ENCODE measurements around the gene UBAP1. TPM values are rescaled to one million over a fixed set of nuclear protein-coding genes. Genes with fewer than 3 reads are reported as not detected.

The UBAP1 gene
- total and polyA plus RNA-seq, 9 of the 15 experiments (the other 6 are each of a cell fraction or from before 2014, with no cell fraction given) = 1.3 to 33.4 (median 16.5) TPM

GRCh38 chr9:34171753-34172535 is 6.9 kb upstream of the UBAP1 start:
- in situ Hi-C loops (cut with MboI) (no loop called here), intact Hi-C loops (cut with micrococcal nuclease) (no loop called here)
- ChIA-PET CTCF (ENCODE audit: low intra/inter-chr PET ratio) (no interaction called here), POLR2A (no interaction called here)
- Histone ChIP-seq H3K4me1 (replicated peaks in 1 of 2; ENCODE audit: control insufficient read depth in 2 of 2, insufficient read depth in 2 of 2, low read length in 2 of 2) (no peaks in the 10 kb centered on the region), H3K9me1 (ENCODE audit: control insufficient read depth, insufficient read depth, low read length) (no peaks in the 10 kb centered on the region), H3K27ac (ENCODE audit: extremely low read depth, low read depth, low read length) (no peak overlapping the region), H3K9ac (ENCODE audit: insufficient read depth in 1 of 2, low read depth in 2 of 2, low read length in 2 of 2) (no peak overlapping the region), H3K4me3 (no peak overlapping the region), H3K9me3 (replicated peaks; ENCODE audit: control insufficient read depth, insufficient read depth, low read depth, low read length) (no peaks in the 10 kb centered on the region), H3K4me2 (ENCODE audit: insufficient read depth, low read length) (no peak overlapping the region), H3K36me3 (ENCODE audit: control insufficient read depth, insufficient read depth, low read length) (no peaks in the 10 kb centered on the region), H2AFZ (ENCODE audit: low read depth, low read length) (no peak overlapping the region), H3K79me2 (ENCODE audit: control insufficient read depth, insufficient read depth, low read length) (no peaks in the 10 kb centered on the region), H3K27me3 (ENCODE audit: control insufficient read depth in 2 of 2, insufficient read depth in 2 of 2, low read length in 2 of 2) (no peaks in the 10 kb centered on the region), H4K20me1 (replicated peaks; ENCODE audit: control insufficient read depth, insufficient read depth, low read length) (no peaks in the 10 kb centered on the region)
- ATAC-seq = no peak
- FAIRE-seq = no peak
- no peak for DNase-seq (ENCODE audit: extremely low read depth in 1 of 4, low spot score in 3 of 4)
- BruUV-seq (replicated peaks) = no TSS peak
- 86% methylated on average over 7 of the region's 15 CpGs for WGBS (ENCODE audit: insufficient coverage, low coverage, missing lambda C conversion rate)
- no peak for TF ChIP-seq PCBP2 (IDR thresholded peaks at IDR 0.05; ENCODE audit: low read depth, low read length, poor library complexity, severe bottlenecking)
- TF ChIP-seq NFYB (IDR thresholded peaks at IDR 0.05; ENCODE audit: extremely low read depth, insufficient read length) = peak; percentile 15
- TF ChIP-seq FOXJ2 (tag; IDR thresholded peaks at IDR 0.05) = no peak
- 0 out of 2 replicates have a peak, but pooled peaks have one; percentile 21 for TF ChIP-seq ZNF384 (IDR thresholded peaks at IDR 0.05; ENCODE audit: low read depth, low read length)
- no peak for TF ChIP-seq NFIX (CRISPR knock-in tag; IDR thresholded peaks at IDR 0.05; ENCODE audit: low read depth)
- TF ChIP-seq SPI1 (IDR thresholded peaks at IDR 0.05; ENCODE audit: borderline replicate concordance, low read depth, low read length) = peak; percentile 87
- peak; percentile 63 to 69; a peak in 2 of 4 replicates for TF ChIP-seq ETV6 (IDR thresholded peaks at IDR 0.05; ENCODE audit: borderline replicate concordance in 1 of 2, low read depth in 2 of 2, low read length in 1 of 2)
- no peak for TF ChIP-seq ETV6 (CRISPR knock-in tag; IDR thresholded peaks at IDR 0.05; ENCODE audit: borderline replicate concordance)
- TF ChIP-seq CSDE1 (IDR thresholded peaks at IDR 0.05) = no peak
